WERI-Rb-1 (cell line): ENCODE data around the gene UBASH3A.
A peak's percentile ranks its signal among the peaks of the same experiment; 100 is the strongest.

Source experiments
- DNase-seq: peaks from one replicate; pipeline ENCODE4 v3.0.0-alpha.2; 2020
- H3K27ac ChIP-seq: fragments of 250-450 bp; sonication (Bioruptor Pico); 2 replicates; pipeline ENCODE4 v1.5.1; 2020; ENCODE audit warnings: mild to moderate bottlenecking, moderate library complexity
- H3K27me3 ChIP-seq: fragments of 250-450 bp; sonication (Bioruptor Pico); 2 replicates; pipeline ENCODE4 v1.5.1; 2021; ENCODE audit warnings: mild to moderate bottlenecking, low read depth, moderate library complexity; ENCODE audit not compliant: insufficient read depth, severe bottlenecking
- H3K36me3 ChIP-seq: fragments of 250-450 bp; sonication (Bioruptor Pico); 2 replicates; pipeline ENCODE4 v1.5.1; 2020; ENCODE audit warnings: mild to moderate bottlenecking, moderate library complexity
- H3K4me3 ChIP-seq: 2 replicates; pipeline ENCODE4 v1.5.1; 2011; ENCODE audit warnings: low read depth, mild to moderate bottlenecking, control low read depth, low read length
- H3K9me3 ChIP-seq: fragments of 250-450 bp; sonication (Bioruptor Pico); 2 replicates; pipeline ENCODE4 v1.5.1; 2021; ENCODE audit warnings: mild to moderate bottlenecking, moderate library complexity; ENCODE audit not compliant: severe bottlenecking
- TF ChIP-seq, protein P1 (sequence below): IDR thresholded peaks from 2 replicates; pipeline ENCODE4 v1.5.1; 2011; ENCODE audit warnings: low read depth, mild to moderate bottlenecking, control low read depth, inconsistent platforms, low read length

The UBASH3A gene

DNA sequence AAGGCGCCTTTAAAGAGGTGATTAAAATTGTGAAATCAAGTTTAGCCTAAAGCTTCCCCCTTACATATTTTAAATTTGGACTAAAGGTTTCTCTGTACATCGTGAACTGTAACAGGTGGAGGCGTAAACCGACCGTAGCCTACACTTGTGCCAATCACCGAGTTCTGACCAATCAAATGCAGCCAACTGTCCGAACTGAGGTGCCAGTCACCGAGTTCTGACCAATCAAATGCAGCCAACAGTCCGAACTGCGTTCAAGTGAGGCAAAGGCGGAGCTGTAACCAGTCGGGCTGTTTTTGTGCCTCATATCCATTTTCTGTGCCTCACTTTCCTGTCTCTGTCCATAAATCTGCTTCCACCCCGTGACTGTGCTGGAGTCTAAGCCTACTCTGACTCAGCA, 44.8 kb upstream of the UBASH3A start:
- Histone ChIP-seq H3K9me3 (peaks cover 26% of the 10 kb centered on the region), H3K4me3 (no peak overlapping the region), H3K27me3 (no peaks in the 10 kb centered on the region), H3K27ac (no peak overlapping the region), H3K36me3 (no peaks in the 10 kb centered on the region)
- TF ChIP-seq, protein P1, sequence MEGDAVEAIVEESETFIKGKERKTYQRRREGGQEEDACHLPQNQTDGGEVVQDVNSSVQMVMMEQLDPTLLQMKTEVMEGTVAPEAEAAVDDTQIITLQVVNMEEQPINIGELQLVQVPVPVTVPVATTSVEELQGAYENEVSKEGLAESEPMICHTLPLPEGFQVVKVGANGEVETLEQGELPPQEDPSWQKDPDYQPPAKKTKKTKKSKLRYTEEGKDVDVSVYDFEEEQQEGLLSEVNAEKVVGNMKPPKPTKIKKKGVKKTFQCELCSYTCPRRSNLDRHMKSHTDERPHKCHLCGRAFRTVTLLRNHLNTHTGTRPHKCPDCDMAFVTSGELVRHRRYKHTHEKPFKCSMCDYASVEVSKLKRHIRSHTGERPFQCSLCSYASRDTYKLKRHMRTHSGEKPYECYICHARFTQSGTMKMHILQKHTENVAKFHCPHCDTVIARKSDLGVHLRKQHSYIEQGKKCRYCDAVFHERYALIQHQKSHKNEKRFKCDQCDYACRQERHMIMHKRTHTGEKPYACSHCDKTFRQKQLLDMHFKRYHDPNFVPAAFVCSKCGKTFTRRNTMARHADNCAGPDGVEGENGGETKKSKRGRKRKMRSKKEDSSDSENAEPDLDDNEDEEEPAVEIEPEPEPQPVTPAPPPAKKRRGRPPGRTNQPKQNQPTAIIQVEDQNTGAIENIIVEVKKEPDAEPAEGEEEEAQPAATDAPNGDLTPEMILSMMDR, result no peak
- DNase-seq, result no peak

GRCh38 chr21:42360317-42360716, 43.4 kb upstream of the UBASH3A start:
- Histone ChIP-seq H3K9me3 (peaks cover 14% of the 10 kb centered on the region), H3K4me3 (no peak overlapping the region), H3K36me3 (no peaks in the 10 kb centered on the region), H3K27ac (no peak overlapping the region; the same call in 1 of the 2 replicates), H3K27me3 (no peaks in the 10 kb centered on the region)
- TF ChIP-seq, protein P1, result peak; percentile 66
- peak; percentile 40 for DNase-seq

DNA sequence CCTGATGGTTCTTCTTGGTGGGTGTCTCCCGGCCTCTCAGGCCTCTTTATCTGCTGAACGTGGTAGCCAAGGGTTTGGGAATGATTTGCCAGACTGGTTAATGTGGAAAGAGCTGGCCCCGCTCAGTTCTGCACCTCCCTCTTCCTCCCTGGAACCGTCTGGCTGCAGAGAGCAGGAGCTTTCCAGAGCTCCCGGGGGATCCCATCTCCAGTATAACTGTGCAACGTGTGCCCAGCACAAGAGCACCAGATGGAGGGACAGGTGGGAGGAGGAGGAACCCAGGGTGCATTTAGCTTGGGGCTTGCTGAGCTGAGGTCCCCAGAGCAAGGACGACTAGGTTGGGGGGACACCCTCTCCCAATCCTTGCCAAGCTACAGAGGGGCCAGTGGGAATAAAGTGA, 42.4 kb upstream of the UBASH3A start:
- H3K27ac ChIP-seq, result peak overlapping the region; percentile 52
- no peak overlapping the region for H3K4me3 ChIP-seq
- H3K9me3 ChIP-seq, result peaks cover 10% of the 10 kb centered on the region
- peak; percentile 72 for DNase-seq
- no peaks in the 10 kb centered on the region for H3K27me3 ChIP-seq
- no peaks in the 10 kb centered on the region for H3K36me3 ChIP-seq
- TF ChIP-seq, protein P1, result no peak

GRCh38 chr21:42362198-42362597, 41.5 kb upstream of the UBASH3A start:
- H3K27me3 ChIP-seq, result no peaks in the 10 kb centered on the region
- DNase-seq, result no peak
- H3K9me3 ChIP-seq, result peaks cover 7% of the 10 kb centered on the region
- no peak overlapping the region for H3K4me3 ChIP-seq
- H3K36me3 ChIP-seq, result no peaks in the 10 kb centered on the region
- peak overlapping the region; percentile 31 for H3K27ac ChIP-seq
- TF ChIP-seq, protein P1, result no peak

DNA sequence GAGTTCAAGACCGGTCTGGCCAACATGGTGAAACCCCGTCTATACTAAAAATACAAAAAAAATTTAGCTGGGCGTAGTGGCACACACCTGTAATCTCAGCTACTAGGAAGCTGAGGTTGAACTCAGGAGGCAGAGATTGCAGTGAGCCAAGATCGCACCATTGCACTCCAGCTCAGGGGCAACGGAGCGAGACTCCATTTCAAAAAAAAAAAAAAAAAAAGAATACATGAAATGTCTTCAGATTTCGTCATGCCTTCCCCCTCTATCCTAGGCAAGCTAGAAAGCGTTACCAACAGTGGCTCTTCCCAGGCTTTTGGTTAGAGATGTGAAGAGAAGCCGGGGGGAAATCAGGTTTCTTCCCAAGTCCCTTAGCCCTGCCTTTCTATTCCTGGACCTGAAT, 41.0 kb upstream of the UBASH3A start:
- no peak for DNase-seq

GRCh38 chr21:42363312-42363711, 40.4 kb upstream of the UBASH3A start:
- no peak overlapping the region for H3K4me3 ChIP-seq
- no peak overlapping the region for H3K27ac ChIP-seq
- H3K36me3 ChIP-seq, result no peaks in the 10 kb centered on the region
- TF ChIP-seq, protein P1, result no peak
- DNase-seq, result no peak
- H3K27me3 ChIP-seq, result no peaks in the 10 kb centered on the region
- H3K9me3 ChIP-seq, result peaks cover 7% of the 10 kb centered on the region

More for the DNA sequence above, 41.0 kb upstream of the UBASH3A start:
- Histone ChIP-seq H3K36me3 (no peaks in the 10 kb centered on the region), H3K27ac (peak overlapping the region; percentile 31; the same call in 1 of the 2 replicates), H3K9me3 (peaks cover 7% of the 10 kb centered on the region), H3K4me3 (no peak overlapping the region), H3K27me3 (no peaks in the 10 kb centered on the region)
- TF ChIP-seq, protein P1, result no peak
